ENCODE measurements around the gene GVQW3.

DNA sequence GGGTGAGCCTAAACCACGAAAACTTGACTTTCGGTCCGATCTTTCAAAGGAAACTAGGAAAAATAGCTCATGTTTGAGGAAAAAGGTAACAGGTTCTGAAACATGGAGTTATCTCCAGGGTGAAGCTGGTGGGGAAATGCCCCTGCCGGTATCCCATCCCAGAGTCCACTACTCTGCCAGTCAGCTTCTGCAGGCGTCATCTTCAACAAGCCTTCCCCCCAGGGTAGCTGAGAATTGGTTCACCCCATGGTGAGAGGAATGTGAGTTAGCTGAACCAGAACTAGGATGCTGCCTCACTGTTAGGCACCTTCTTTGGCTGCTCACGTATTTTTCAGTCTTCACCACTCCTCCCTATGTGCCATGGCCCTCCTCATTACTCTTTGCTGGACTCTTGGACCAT, 1.1 kb downstream of the GVQW3 start:
- TF ChIP-seq, protein P1, sequence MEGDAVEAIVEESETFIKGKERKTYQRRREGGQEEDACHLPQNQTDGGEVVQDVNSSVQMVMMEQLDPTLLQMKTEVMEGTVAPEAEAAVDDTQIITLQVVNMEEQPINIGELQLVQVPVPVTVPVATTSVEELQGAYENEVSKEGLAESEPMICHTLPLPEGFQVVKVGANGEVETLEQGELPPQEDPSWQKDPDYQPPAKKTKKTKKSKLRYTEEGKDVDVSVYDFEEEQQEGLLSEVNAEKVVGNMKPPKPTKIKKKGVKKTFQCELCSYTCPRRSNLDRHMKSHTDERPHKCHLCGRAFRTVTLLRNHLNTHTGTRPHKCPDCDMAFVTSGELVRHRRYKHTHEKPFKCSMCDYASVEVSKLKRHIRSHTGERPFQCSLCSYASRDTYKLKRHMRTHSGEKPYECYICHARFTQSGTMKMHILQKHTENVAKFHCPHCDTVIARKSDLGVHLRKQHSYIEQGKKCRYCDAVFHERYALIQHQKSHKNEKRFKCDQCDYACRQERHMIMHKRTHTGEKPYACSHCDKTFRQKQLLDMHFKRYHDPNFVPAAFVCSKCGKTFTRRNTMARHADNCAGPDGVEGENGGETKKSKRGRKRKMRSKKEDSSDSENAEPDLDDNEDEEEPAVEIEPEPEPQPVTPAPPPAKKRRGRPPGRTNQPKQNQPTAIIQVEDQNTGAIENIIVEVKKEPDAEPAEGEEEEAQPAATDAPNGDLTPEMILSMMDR (IDR thresholded peaks at IDR 0.05) = no peak
- no peak for TF ChIP-seq POLR2A (IDR thresholded peaks at IDR 0.05)

Measured in adrenal gland (tissue), 5 donors.